Inflammatory macrophage (primary cell): Measurements from ENCODE around the gene XYLT2.
A peak's percentile ranks its signal among the peaks of the same experiment; 100 is the strongest.
"Not testable (repeated sequence)": the region's sequence is repeated elsewhere in the genome, so short reads cannot be mapped to it uniquely, and the experiment has no call there.

Source experiments
- DNase-seq, 2 donors: peaks; one replicate each; pipeline ENCODE4 v3.0.0-alpha.2; 2020 to 2022
- total RNA-seq, 18 experiments: gene quantifications; one replicate each; lab custom pipeline; 2026; ENCODE audit warnings: mixed read lengths in 6 of 18, inconsistent platforms in 2 of 18; lab: John Stamatoyannopoulos, UW

Gene XYLT2
- 2.6 to 32.3 (median 18.7) reads per million in 18 experiments for total RNA-seq

DNA sequence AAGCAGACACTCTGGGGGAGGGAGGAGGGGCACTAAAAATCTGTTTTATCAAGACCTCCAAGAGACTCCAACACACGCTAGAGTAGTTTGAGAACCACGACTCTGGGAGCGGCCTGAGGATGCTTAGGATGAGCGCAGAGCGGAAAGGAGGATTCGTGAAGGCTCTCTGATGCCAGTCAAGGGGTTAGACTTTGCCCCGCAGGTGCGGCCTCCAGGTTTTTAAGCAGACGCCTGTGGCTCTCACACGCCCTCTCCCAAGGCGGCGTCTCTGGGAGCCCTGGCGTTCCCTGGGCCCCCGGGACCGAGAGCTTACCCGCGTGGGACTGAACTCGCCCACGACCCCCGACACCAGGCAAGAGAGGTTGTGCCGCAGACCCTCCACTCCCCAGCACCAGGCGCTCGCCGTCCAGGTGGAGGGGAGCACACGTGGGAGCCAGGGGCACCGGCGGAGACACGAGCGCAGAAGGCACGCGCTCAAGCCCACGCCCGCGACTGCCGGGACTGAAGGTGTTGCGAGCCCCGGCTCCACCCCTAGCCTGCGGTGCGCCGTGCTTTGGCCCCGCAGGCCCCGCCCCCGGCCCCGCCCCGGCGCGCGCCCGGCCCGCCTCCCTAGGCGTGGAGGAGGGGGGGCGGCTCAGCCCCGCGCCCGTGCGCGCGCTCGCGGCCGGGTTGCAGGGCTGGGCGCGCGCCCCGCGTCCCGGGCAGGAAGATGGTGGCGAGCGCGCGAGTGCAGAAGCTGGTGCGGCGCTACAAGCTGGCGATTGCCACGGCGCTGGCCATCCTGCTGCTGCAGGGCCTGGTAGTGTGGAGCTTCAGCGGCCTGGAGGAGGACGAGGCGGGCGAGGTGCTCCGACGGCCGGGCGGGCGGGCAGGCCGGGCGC lies at the start of gene XYLT2:
TSS of gene XYLT2 (plus strand) at position 695 of the 881 bp plus-strand sequence. CDS start at position 710, 15 bp downstream.
- peak; percentile 78 to 92 for DNase-seq

DNA sequence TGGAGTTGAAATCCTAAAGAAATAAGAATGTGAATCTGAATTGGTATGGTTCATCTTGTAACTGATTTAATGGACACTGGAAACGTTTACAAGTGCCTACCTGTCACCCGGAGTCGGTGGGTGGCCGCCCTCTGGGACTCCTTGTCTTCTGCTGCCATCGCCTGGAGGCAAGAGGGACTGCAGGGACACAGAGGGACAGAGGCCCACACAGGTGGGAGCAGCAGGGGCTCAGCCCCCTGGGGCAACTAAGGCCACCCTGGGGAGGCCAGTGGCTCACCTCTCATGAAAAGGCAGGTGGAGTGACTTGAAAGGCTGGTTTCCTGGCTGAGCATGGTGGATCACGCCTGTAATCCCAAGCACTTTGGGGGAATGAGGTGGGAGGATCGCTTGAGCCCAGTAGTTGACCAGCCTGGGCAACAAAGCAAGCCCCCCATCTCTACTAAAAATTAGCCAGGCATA lies 48.5 kb upstream of the XYLT2 start:
- peak; percentile 31 to 56 for DNase-seq

DNA sequence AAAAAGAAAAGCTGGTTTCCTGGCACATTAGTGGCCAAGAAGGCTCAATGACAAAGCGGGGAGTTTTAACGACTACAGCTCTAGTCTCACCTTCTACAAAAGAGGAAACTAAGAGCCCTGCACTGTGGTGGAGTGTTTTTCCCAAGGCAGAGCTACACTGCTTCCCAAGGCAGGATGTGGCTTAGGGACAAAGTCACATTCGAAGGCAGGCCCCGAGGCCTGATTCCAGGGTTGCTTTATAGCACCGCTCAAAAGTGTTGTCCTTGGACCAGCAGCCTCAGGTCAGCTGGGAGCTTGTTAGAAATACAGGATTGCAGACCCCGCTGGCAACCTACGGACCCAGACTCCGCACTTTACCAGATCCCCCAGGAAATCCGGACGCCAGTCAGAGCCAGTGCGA lies 47.9 kb upstream of the XYLT2 start:
- no peak for DNase-seq

DNA sequence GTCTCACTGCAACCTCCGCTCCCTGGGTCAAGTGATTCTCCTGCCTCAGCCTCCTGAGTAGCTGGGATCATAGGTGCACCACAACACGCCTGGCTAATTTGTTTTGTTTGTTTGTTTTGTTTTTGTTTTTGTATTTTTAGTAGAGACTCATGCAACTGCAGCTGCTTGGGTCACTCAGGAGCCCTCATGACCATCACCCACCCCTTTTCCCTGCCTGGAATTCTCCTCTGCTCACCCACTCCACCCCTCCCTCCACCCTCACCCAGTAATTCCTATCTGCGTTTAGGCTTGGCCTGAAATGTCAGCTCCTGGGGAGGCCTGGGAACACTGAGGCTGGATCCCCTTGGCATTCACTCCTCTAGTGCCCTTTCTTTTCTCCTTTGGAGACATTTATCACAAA lies 46.1 kb upstream of the XYLT2 start:
- DNase-seq, result no peak

DNA sequence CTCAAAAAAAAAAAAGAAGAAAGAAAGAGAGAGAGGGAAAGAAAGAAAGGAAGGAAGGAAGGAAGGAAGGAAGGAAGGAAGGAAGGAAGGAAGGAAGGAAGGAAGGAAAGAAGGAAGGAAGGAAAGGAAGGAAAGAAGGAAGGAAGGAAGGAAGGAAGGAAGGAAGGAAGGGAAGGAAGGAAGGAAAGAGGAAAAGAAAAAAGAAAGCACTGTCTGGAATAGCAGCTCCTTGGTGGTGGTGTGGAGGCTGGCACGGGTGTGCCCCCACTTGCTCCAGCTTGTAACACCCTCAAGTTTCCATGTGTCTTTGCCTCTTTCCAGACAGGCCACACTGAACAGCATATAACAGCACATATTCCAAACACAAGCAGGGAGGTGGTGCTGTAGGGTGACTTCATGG lies 45.1 kb upstream of the XYLT2 start:
- not testable (repeated sequence) for DNase-seq

DNA sequence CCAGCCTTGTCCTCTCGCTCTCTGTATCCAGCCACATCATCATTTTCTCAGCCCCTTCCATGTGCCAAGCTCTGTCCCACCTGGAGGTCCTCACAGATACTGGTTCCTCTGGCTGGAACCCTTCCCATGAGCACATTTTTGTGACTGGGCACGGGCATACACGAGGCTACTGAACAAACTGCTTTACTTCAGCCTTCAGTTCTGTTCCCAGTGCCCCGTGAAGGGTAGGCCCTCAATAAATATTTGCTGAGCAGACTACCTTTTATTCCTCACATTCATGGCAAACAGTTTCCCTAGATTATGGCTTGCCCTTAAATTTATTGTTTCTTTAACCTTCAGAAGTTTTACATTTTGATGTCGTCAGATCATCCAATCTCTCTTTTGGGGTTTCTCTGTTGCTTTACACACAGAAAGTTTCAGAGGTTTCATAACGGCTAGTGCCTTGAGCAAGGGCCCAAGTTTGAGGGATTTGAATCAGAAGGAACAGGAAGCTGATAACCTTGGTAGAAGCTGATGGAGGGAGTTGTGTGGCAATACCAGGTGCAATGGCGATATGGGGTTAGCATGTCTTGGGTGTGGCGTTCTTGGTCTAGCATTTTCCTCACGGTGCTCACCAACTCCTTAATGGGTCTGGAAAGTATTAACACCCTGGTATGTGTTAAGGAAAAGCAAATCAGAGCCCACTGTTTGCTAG lies 43.9 kb upstream of the XYLT2 start:
- no peak for DNase-seq

DNA sequence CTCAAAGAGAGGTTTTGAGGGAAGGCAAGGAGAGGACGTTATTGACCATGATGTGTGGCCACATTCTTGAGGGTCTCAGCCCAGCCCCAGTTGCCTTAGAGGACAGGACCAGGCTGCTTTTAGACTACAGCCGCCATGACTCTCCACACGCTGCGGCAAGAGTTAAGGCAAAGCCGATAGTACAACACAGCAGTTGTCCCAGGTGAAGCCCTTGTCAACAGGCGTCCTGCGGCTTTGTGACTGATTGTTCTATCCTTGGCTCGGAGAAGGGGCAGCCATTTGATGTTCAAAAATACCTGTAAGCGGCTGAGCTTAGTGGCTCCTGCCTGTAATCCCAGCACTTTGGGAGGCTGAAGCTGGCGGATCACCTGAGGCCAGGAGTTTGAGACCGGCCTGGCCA lies 42.9 kb upstream of the XYLT2 start:
- no peak for DNase-seq

DNA sequence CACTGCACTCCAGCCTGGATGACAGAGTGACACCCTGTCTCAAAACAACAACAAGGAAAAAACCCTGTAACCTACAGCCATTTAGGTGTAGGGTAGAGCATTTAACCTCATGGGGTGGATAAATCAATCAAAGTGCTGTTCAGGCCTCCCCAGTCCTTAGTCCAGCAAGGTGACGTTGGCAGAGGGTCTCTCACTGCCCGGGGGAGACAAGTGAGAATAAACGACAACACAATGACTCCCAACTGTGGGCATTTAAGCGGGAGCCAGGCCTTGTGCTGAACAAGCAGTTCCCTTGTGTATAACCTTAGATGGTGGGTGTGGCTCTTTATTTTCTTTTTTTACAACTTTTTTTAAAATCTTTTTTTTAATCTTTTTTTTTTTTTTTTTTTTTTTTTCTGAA lies 42.3 kb upstream of the XYLT2 start:
- no peak for DNase-seq

DNA sequence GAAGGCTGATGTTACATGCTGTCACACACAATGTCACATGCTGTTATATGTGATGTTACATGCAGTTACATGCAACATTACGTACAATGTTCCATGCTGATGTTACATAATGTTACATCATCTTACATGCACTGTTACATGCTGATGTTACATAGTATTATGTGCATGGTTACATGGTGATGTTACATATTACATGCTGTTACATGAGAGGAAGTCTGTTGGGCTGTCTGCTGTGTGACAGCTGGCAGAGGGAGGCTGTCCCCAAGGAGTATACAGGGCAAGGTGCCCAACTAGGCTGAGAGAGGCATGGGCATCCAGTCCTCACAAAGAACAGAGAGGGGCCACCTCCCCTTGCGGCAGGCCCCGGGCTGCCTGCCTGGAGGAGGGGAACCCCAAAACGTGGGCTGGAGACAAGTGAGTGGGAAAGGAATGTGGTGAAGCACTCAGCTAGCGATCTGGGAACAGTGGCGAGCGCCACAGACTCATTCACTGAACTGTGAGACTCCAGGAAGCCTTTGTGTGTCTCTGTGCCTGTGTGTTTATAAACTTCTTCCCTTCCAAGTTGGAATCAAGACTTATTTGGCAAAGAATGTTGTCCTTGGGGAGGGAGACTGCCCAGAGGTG lies 41.0 kb upstream of the XYLT2 start:
- DNase-seq, result peak in 1 of 2 donors; percentile 6

DNA sequence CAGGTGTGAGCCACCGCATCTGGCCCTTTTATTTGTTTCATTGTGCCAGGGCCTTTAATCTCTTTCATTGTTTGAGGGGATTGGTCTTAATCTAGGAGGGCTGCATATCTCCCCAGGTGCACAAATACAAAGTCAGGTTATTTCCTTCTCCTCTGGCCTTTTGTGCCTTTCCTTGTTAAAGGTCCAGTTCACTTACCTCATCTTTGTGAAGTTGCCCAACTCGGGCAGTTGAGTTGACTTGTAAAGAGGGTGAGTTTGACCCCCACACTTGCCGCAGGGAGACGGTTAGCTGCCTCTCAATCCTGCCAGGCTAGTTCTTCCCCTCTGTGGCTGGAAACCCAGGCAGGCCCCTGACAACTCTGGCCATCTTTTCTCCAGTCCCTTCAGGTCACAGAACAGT lies 38.3 kb upstream of the XYLT2 start:
- no peak for DNase-seq

DNA sequence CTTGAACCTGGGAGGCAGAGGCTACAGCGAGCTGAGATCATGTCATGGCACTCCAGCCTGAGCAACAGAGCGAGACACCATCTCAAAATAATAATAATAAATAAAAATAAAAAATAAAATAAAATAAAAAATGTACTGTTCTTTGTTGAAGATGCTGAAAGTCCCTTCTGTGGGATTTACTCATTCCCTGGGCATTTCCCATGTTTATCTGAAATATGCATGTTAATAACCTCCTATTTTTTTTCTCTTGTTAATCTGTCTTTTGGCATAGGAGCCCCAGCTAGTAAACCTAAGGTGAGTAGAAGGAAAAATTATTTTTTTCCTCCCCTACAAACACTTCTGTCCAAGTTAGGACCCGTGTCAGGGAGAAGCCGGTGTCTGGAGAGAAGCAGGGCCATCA lies 37.3 kb upstream of the XYLT2 start:
- no peak for DNase-seq

DNA sequence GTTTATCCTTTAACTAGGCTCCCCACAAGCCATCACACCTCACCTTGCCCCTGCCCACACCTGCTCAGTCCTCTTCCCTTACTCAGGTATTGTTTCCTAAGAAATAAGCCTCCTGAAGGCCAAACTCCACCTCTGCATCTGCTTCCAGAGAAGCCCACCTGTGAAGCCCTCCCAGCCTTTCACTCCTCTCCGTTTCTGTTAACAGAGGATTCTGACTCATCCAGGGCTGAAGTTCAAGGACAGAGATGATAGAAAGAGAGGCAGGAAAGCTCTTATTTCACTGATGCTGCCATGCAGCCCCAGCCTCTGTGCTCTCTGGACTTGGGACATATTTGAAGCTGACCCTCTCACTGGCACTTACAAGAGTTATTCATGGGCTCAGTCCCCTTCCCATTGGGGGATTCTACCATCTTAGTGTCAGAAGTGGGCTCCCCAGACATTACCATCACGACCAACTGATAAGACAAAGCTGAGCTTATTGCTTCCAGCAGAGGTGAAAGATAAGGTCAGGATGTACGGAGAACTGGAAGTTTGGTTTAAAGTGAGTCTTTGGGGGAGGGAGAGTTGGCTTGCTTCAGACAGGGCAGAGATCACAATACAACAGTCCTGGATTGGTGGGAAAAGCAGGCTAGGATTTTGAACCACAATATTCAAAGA lies 35.3 kb upstream of the XYLT2 start:
- DNase-seq, result no peak

DNA sequence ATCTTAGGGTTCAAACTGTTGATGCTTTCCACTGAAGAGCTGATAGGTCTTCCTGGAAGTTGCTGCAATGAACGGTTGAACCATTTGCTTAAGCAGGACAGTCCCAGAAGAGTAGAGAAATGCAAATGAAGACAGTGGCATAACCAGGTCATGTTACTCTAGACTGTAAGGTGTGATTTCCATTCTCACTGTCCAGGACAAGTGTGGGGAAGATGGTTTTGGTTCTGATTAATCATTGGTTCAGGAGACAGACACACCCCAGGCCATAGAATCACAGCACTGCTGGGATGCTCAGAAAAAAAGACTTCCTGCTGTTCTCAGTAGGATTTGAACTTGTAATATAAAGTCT lies 34.8 kb upstream of the XYLT2 start:
- DNase-seq, result no peak

DNA sequence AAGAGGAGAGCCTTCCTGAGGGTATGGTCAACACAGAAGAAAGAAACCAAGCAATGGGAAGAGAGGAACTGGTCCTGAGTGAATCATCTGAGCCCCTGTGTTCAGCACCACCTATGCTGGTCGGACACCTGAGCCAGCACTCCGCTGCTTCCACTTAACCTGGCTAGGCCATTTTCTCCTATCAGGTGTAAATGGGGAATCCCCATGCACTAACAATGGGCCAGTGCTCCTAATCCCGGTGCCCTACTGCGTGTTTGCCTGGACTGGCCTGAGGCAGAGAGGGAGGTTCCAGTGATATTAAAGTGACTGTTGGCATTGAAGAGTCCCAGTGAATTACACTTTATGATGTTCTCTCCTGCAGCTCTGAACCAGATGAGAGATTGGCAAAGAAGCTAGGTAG lies 34.4 kb upstream of the XYLT2 start:
- no peak for DNase-seq

DNA sequence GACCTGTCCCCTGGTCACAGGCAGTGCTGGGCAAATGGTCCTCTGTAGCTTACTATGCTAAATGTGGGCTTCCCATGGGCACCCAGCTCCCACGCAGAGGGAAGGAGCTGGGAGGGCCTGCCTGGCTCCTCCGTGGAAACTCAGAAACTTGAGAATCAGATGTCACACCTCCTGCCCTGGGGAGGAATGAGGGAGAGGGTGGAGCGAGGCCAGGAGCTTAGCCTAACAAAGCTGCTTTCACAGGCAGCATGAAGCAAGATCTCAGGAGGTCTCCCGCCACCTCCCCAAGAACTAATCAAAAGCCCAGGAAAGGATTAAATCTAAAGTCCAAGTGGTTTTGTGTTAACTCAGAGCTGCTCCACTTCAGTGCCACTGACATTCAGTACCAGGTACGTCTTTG lies 33.6 kb upstream of the XYLT2 start:
- no peak for DNase-seq

DNA sequence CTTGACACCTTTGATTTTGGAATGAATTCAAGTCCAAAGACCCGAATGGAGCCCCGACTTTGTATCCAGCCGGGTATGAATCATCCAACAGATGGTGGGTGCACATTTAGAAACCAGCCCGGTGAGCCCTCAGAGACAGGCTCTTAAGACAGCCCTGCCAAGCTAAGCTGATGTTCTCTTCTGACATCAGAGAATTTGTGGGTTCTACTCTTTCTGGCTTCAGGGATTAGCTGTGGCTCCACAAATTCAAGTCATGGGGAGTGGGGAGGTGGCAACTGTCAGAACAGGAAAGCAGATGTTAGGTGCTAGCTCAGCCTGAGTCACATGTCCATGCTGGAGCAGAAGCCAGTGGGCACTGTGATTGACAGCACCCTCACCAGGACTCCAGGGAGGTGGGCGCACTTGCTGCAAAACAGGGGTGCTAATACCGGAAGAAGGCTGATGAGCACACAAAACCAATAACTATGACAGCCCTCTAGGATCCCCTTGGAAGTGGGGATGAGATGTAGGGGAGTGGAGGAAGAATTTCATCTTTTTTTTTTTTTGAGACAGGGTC lies 31.4 kb upstream of the XYLT2 start:
- no peak for DNase-seq

DNA sequence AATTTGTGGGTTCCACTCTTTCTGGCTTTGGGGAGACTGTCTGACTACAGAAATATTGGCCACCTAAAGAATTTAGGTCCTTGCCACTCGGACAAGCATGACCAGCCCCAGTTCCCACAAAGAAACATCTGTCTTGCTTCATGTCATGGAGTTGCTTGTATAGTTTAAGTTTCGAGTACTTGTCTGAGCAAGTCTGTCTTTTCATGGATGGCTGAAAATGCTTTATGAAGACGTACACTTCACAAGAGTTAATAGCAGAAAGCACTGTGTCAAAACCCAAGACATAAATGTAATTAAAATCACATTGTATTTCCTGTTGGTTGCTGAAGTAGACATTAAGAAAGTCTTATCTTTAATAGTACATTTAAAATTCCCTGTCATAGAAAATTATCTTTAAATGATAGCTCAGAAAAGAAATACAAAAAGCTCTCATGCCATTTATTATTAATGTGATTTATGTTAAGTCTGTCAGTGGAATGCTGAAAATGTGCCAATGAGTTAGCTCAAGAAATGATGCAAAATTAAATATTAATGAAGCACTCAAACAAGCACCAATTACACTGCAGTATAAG lies 29.8 kb upstream of the XYLT2 start:
- no peak for DNase-seq

DNA sequence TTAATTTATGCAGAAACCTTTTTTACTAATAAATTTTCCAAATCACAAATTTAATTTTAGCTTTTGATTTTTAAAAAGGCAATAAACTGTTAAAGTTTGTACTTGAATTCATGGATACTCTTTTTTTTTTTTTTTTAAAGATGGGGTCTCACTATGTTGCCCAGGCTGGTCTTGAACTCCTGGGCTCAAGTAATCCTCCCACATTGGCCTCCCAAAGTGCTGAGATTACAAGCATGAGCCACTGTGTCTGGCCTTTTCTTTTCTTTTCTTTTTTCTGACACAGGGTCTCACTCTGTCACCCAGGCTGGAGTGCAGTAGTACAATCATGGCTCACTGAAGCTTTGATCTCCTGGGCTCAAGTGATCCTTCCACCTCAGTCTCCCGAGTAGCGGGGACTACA lies 29.3 kb upstream of the XYLT2 start:
- DNase-seq, result not testable (repeated sequence)

DNA sequence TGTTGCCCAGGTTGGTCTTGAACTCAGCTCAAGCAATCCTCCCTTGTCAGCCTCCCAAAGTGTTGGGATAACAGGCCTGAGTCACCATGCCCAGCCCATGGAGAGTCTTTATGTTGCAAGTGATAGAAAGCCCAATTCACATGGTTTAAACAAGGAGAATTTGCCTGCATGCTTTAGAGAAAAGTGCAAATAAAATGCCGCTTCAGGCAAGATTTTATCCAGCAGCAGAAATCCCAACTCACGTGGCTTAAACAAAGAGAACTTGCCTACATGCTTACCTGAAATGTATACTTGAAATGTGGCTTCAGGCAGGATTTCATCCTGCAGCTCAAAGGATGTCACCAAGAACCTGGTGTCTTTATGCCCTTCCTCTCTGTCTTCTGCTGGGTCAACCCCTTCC lies 28.8 kb upstream of the XYLT2 start:
- no peak for DNase-seq

DNA sequence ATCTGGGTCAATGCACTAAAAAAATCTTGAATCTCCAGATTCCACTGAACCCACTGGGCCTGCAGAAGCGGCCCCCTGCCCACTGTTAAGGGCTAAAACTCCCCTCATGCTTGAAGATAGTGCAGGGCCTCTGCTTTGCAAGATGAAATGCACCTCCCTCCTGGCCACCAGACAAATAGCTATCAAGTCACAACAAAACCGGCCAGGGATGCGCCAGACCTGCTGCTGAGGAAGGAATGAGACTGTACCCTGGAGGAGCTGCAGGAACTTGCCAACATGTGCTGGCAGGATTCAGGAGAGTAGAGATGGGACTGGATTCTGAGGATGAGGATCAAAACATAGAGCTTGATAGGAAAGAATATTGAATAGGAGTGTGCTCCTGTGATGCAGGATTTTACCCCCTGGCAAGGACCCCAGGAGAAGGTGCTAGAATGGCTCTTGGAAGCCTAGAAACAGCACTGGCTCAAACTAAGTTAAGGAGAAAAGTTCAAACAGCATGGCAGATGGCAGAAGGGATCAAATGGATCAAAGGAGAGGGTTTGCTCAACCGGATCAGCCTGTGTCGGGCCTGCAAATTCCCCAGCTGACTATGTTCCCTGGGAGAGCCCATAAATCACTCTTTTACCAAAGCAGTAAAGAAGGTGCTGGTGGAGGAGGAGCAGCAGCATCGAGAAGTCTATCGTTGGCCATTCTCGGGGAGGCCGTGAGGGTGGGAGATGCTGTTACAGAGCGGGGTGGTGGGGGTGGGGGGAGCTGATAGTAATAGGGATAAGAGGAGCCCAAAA lies 27.2 kb upstream of the XYLT2 start:
- no peak for DNase-seq

DNA sequence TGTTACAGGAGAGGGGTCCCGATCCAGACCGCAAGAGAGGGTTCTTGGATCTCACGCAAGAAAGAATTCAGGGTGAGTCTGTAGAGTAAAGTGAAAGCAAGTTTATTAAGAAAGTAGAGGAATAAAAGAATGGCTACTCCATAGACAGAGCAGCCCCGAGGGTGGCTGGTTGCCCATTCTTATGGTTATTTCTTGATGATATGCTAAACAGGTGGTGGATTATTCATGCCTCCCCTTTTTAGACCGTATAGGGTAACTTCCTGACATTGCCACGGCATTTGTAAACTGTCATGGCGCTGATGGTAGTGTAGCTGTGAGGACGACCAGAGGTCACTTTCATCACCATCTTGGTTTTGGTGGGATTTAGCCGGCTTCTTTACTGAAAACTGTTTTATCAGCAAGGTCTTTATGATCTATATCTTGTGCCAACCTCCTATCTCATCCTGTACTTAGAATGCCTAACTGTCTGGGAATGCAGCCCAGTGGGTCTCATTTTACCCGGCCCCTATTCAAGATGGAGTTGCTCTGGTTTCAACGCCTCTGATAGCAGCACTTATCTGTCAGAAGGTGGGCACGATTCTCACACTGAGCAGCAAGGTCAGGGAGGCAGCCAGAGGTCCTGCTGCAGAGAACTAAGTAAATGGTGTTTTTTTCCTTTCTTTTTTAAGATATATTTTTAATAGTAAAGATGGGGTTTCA lies 26.5 kb upstream of the XYLT2 start:
- no peak for DNase-seq
